GM12878 (cell line): Measurements from ENCODE around the gene ZNF511. TPM values are rescaled to one million over a fixed set of nuclear protein-coding genes. Genes with fewer than 3 reads are reported as not detected.

Experiments used
- ATAC-seq: fragments of 200-7000 bp; cut with Tn5 transposase; 3 replicates; pipeline ENCODE4 v1.9.1; 2020; ENCODE audit warnings: mild to moderate bottlenecking, moderate library complexity
- BruUV-seq: library from RNA; stranded (reverse); fragments of 400-500 nt; replicated peaks from 2 replicates; lab custom pipeline; 2021; lab: Mats Ljungman, UMichigan
- CTCF ChIA-PET: fragments of 300-600 bp; sonication (Branson Sonifier 250); formaldehyde crosslinking; extraction: SDS; loops from one replicate; lab custom pipeline; 2021; ENCODE audit warnings: inconsistent platforms; lab: Yijun Ruan, JAX
- POLR2A ChIA-PET: fragments of 350-600 bp; formaldehyde crosslinking; extraction: SDS; loops from one replicate; lab custom pipeline; 2021; ENCODE audit warnings: inconsistent platforms; lab: Charles Lee
- RAD21 ChIA-PET: fragments of 300-600 bp; sonication (Branson Sonifier 250); formaldehyde crosslinking; loops from one replicate; lab custom pipeline; 2023; ENCODE audit warnings: antibody characterized with exemption; ENCODE audit not compliant: unreplicated experiment; lab: Charles Lee
- SMC1A ChIA-PET: fragments of 300-600 bp; sonication (Branson Sonifier 250); formaldehyde crosslinking; loops from one replicate; lab custom pipeline; 2023; ENCODE audit not compliant: unreplicated experiment, uncharacterized antibody; lab: Charles Lee
- DNase-seq: peaks from one replicate; pipeline ENCODE4 v3.0.0-alpha.2; 2011; ENCODE audit warnings: low read depth, low spot score
- FAIRE-seq: peaks from 3 replicates; lab custom pipeline; 2011; peaks lifted over from hg19 to GRCh38; lab: Jason Lieb, UNC
- H2AFZ ChIP-seq: 2 replicates; pipeline ENCODE4 v1.6.0; 2011; ENCODE audit warnings: low read depth, low read length, control low read depth; ENCODE audit not compliant: control insufficient read depth
- H3K27ac ChIP-seq: 2 replicates; pipeline ENCODE4 v1.5.1; 2011; ENCODE audit warnings: control low read depth; ENCODE audit not compliant: control insufficient read depth, insufficient read depth
- H3K27me3 ChIP-seq, 2 experiments: replicated peaks in 1 of 2; 2 replicates each; pipeline versions ENCODE4 v1.6.0 to v1.6.1; 2011; ENCODE audit warnings: low read length in 1 of 2; ENCODE audit not compliant: control insufficient read depth in 2 of 2, insufficient read depth in 2 of 2
- H3K36me3 ChIP-seq, 2 experiments: 2 replicates each; pipeline ENCODE4 v1.5.1; 2011; ENCODE audit warnings: low read length in 1 of 2; ENCODE audit not compliant: control insufficient read depth in 2 of 2, insufficient read depth in 2 of 2
- H3K4me1 ChIP-seq: 2 replicates; pipeline ENCODE4 v1.6.1; 2011; ENCODE audit warnings: mild to moderate bottlenecking, low read length, moderate library complexity, mixed read lengths; ENCODE audit not compliant: control insufficient read depth, insufficient read depth
- H3K4me2 ChIP-seq: 2 replicates; pipeline ENCODE4 v1.6.0; 2011; ENCODE audit warnings: control low read depth; ENCODE audit not compliant: control insufficient read depth, insufficient read depth
- H3K4me3 ChIP-seq: fragments of 200-600 bp; sonication (generic); 2 replicates; pipeline ENCODE4 v1.5.1; 2016
- H3K79me2 ChIP-seq: 2 replicates; pipeline ENCODE4 v1.6.0; 2011; ENCODE audit warnings: low read length; ENCODE audit not compliant: control insufficient read depth, insufficient read depth
- H3K9ac ChIP-seq: 2 replicates; pipeline ENCODE4 v1.8.0; 2011; ENCODE audit warnings: low read length, control low read depth, mixed read lengths; ENCODE audit not compliant: control insufficient read depth, insufficient read depth
- H3K9me3 ChIP-seq: replicated peaks from 3 replicates; pipeline ENCODE4 v1.5.1; 2011; ENCODE audit warnings: mild to moderate bottlenecking, low read length; ENCODE audit not compliant: control insufficient read depth, insufficient read depth
- H4K20me1 ChIP-seq: 2 replicates; pipeline ENCODE4 v1.6.0; 2011; ENCODE audit not compliant: control insufficient read depth, insufficient read depth
- BCL11A ChIP-seq: IDR thresholded peaks from 2 replicates; pipeline ENCODE4 v1.6.1; 2011; ENCODE audit warnings: low read depth, low read length
- EZH2 ChIP-seq: IDR thresholded peaks from 2 replicates; pipeline ENCODE4 v1.6.1; 2012; ENCODE audit warnings: low read depth, mild to moderate bottlenecking, control low read depth, inconsistent platforms, low read length, borderline replicate concordance; ENCODE audit not compliant: control insufficient read depth
- IKZF1 ChIP-seq: fragments of 450-650 bp; conservative IDR thresholded peaks from 2 replicates; pipeline ENCODE4 v1.6.1; 2017; ENCODE audit warnings: antibody characterized with exemption, mild to moderate bottlenecking
- IKZF2 ChIP-seq, 2 experiments: fragments of 450-650 bp; IDR thresholded peaks; 2 replicates each; pipeline ENCODE4 v1.6.1; 2017; ENCODE audit warnings: mild to moderate bottlenecking in 2 of 2, moderate library complexity in 2 of 2
- NFYA ChIP-seq: IDR thresholded peaks from 2 replicates; pipeline ENCODE4 v1.6.1; 2011; ENCODE audit warnings: low read depth, mild to moderate bottlenecking, low read length, improper control_type of control experiment, borderline replicate concordance
- POLR2AphosphoS2 ChIP-seq: IDR thresholded peaks from 2 replicates; pipeline ENCODE4 v1.6.1; 2011; ENCODE audit warnings: low read depth, mild to moderate bottlenecking, low read length, improper control_type of control experiment, moderate library complexity
- RCOR1 ChIP-seq: conservative IDR thresholded peaks from 2 replicates; pipeline ENCODE4 v1.6.1; 2012; ENCODE audit warnings: low read depth, low read length, improper control_type of control experiment
- ZBED1 ChIP-seq: IDR thresholded peaks from 2 replicates; pipeline ENCODE4 v1.6.1; 2016; ENCODE audit warnings: borderline replicate concordance
- WGBS: methylation state at CpG from one replicate; pipeline ENCODE4 v1.1.6; 2016; ENCODE audit warnings: low lambda C conversion rate; ENCODE audit not compliant: insufficient replicate concordance, insufficient coverage; ENCODE audit errors: missing lambda C conversion rate; 5-methylcytosine and 5-hydroxymethylcytosine counted together
- in situ Hi-C: fragments of 300-500 bp; cut with MboI; formaldehyde crosslinking; loops from 9 replicates; pipeline ENCODE4 v1.14.3; 2018; ENCODE audit warnings: mixed read lengths
- intact Hi-C: fragments of 100-400 bp; cut with micrococcal nuclease; formaldehyde crosslinking; loops from one replicate; pipeline ENCODE4 v1.14.2; 2022; ENCODE audit not compliant: unreplicated experiment
- polyA plus RNA-seq, 11 experiments: library from polyadenylated mRNA; depleted of rRNA in 4 of 11; unstranded in 6 of 11; stranded (reverse) in 5 of 11; fragments of >200 nt; fragmentation: Nextera tagmentation in 4 of 11; fragmentation: Illumina TruSeq in 1 of 11; extraction: Ambion mirVana in 4 of 11; extraction: Trizol in 1 of 11; gene quantifications; 1 replicate in 1 of 11; 2 replicates in 10 of 11; pipeline versions ENCODE4 v1.2.1 to v1.2.3, GENCODE V29; 2011 to 2016; ENCODE audit warnings: inconsistent platforms in 2 of 11, missing spikeins in 2 of 11, low read depth in 1 of 11
- total RNA-seq, 4 experiments: library from RNA; depleted of rRNA in 3 of 4; stranded (reverse); fragments of >200 nt in 3 of 4; fragmentation: Illumina TruSeq in 1 of 4; extraction: Trizol in 1 of 4; gene quantifications; 2 replicates each; pipeline versions ENCODE4 v1.2.1 to v1.2.3, GENCODE V29; 2013 to 2021
- TF ChIP-seq, protein P1 (sequence below): fragments of 450-650 bp; IDR thresholded peaks from 2 replicates; pipeline ENCODE4 v1.6.1; 2018; ENCODE audit warnings: borderline replicate concordance, mild to moderate bottlenecking; ENCODE audit not compliant: partially characterized antibody
- TF ChIP-seq, protein P2 (sequence below): IDR thresholded peaks from 2 replicates; pipeline ENCODE4 v1.6.1; 2012; ENCODE audit warnings: low read depth, low read length, improper control_type of control experiment

The ZNF511 gene
- total and polyA plus RNA-seq, 10 of the 15 experiments (the other 5 are each of a cell fraction or from before 2014, with no cell fraction given): 0.58 to 110 (median 32.0) TPM

DNA sequence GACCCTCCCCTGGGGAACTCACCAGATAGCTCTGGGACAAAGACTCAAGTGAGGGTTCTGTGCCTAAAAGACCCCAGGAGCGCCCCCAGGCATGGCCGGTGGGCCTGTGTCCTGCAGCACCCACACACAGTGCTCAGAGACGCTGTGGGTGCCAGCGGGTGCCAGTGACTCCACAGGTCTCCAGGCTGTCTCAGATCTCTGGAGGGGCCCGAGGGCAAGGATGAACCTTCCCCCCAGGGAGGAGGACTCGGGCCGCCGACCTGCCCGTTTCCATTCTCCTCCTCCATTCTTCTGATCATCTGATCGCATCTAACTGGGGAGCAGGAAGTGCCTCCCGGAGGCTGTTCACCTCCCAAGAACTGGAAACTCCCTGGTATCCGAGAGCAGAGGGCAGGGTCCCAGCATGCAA is 33.0 kb upstream of the ZNF511 start (continued):
- TF ChIP-seq, protein P1, sequence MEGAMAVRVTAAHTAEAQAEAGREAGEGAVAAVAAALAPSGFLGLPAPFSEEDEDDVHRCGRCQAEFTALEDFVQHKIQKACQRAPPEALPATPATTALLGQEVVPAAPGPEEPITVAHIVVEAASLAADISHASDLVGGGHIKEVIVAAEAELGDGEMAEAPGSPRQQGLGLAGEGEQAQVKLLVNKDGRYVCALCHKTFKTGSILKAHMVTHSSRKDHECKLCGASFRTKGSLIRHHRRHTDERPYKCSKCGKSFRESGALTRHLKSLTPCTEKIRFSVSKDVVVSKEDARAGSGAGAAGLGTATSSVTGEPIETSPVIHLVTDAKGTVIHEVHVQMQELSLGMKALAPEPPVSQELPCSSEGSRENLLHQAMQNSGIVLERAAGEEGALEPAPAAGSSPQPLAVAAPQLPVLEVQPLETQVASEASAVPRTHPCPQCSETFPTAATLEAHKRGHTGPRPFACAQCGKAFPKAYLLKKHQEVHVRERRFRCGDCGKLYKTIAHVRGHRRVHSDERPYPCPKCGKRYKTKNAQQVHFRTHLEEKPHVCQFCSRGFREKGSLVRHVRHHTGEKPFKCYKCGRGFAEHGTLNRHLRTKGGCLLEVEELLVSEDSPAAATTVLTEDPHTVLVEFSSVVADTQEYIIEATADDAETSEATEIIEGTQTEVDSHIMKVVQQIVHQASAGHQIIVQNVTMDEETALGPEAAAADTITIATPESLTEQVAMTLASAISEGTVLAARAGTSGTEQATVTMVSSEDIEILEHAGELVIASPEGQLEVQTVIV: no peak
- no peak for TF ChIP-seq EZH2
- no peak for TF ChIP-seq BCL11A
- no peak for TF ChIP-seq NFYA
- no peak for TF ChIP-seq ZBED1
- TF ChIP-seq RCOR1: no peak
- TF ChIP-seq, protein P2, sequence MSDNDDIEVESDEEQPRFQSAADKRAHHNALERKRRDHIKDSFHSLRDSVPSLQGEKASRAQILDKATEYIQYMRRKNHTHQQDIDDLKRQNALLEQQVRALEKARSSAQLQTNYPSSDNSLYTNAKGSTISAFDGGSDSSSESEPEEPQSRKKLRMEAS: no peak
- TF ChIP-seq IKZF2 (IDR thresholded peaks at IDR 0.05): peak in 1 of 2 experiments; percentile 9; a peak in 1 of 4 replicates

DNA sequence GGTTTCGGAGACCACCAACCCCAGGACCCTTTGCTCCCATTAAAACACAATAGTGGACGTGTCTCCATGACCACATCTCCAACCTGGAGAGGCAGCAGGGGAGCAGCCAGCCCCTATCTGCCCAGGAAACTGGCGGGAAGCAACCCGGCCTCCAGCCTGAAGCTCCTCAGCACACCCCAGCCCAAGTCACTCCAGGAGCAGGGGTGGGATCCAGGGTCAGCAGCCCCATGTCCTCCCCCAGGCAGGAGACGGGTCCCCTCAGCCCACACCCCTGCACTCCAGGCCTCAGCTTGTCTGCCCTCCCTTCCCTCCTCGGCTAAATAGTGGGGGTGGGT is 32.6 kb upstream of the ZNF511 start:
- Histone ChIP-seq H3K9ac (peak overlapping the region; percentile 92), H3K79me2 (peaks cover 23% of the 10 kb centered on the region), H2AFZ (peak overlapping the region; percentile 48), H4K20me1 (no peaks in the 10 kb centered on the region; the same call in 1 of the 2 replicates), H3K4me1 (peaks cover 33% of the 10 kb centered on the region), H3K36me3 (peaks cover 5 to 21% of the 10 kb centered on the region in 2 experiments; a peak in 3 of 4 replicates), H3K4me2 (peak overlapping the region; percentile 90), H3K4me3 (peak overlapping the region; percentile 94), H3K9me3 (no peaks in the 10 kb centered on the region)
- in situ Hi-C loops: no loop called here
- RAD21 ChIA-PET: interaction anchor here (1.4 to 2.4 kb wide), 2 partner anchors 15 to 19 kb away, joined by 3 to 9 read pairs; no protein-coding TSS in a partner anchor
- intact Hi-C loops: no loop called here
- SMC1A ChIA-PET: interaction anchor here (1.0 to 1.5 kb wide), 2 partner anchors 114 to 128 kb away, joined by 4 read pairs; no protein-coding TSS in a partner anchor
- POLR2A ChIA-PET: interaction anchor here (0.6 to 0.9 kb wide), 2 partner anchors 9 to 15 kb away, joined by 3 read pairs; no protein-coding TSS in a partner anchor
- 2% methylated on average over 6 of the region's 6 CpGs for WGBS
- CTCF ChIA-PET: interaction anchor here (1.0 to 3.2 kb wide), 5 partner anchors 15 to 130 kb away, joined by 4 to 15 read pairs (median 5); no protein-coding TSS in a partner anchor
- TF ChIP-seq POLR2AphosphoS2 (no peak), IKZF1 (0 out of 2 replicates have a peak, but pooled peaks have one; percentile 21)
- TF ChIP-seq, all 136 proteins: peak for 1
- no peak for DNase-seq
- BruUV-seq: no TSS peak
- no peaks in the 10 kb centered on the region for H3K27me3 ChIP-seq
- H3K27ac ChIP-seq: peak overlapping the region; percentile 96
- ATAC-seq: peak; percentile 5
- FAIRE-seq: no peak
